ENCODE results near the gene C1QTNF5. TPM values are rescaled to one million over a fixed set of nuclear protein-coding genes. Genes with fewer than 3 reads are reported as not detected.
A peak's percentile ranks its signal among the peaks of the same experiment; 100 is the strongest.

C1QTNF5 gene
- total RNA-seq, 1 donor from 2014 or later, result 4.0 TPM

GRCh38 chr11:119361941-119362725, 21.4 kb upstream of the C1QTNF5 start:
- Mint-ChIP-seq H3K36me3 (peaks cover 9% of the 10 kb centered on the region), H3K27me3 (peaks cover 32% of the 10 kb centered on the region), H3K9me3 (peaks cover 4% of the 10 kb centered on the region), H3K4me1 (ENCODE audit: unreplicated experiment) (peaks cover 28% of the 10 kb centered on the region), H3K27ac (peak overlapping the region; percentile 74), H3K4me3 (peak overlapping the region; percentile 70)
- no peak for DNase-seq (ENCODE audit: extremely low spot score, unreplicated experiment)
- TF ChIP-seq, protein P1, sequence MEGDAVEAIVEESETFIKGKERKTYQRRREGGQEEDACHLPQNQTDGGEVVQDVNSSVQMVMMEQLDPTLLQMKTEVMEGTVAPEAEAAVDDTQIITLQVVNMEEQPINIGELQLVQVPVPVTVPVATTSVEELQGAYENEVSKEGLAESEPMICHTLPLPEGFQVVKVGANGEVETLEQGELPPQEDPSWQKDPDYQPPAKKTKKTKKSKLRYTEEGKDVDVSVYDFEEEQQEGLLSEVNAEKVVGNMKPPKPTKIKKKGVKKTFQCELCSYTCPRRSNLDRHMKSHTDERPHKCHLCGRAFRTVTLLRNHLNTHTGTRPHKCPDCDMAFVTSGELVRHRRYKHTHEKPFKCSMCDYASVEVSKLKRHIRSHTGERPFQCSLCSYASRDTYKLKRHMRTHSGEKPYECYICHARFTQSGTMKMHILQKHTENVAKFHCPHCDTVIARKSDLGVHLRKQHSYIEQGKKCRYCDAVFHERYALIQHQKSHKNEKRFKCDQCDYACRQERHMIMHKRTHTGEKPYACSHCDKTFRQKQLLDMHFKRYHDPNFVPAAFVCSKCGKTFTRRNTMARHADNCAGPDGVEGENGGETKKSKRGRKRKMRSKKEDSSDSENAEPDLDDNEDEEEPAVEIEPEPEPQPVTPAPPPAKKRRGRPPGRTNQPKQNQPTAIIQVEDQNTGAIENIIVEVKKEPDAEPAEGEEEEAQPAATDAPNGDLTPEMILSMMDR (conservative IDR thresholded peaks at IDR 0.05), result no peak

DNA sequence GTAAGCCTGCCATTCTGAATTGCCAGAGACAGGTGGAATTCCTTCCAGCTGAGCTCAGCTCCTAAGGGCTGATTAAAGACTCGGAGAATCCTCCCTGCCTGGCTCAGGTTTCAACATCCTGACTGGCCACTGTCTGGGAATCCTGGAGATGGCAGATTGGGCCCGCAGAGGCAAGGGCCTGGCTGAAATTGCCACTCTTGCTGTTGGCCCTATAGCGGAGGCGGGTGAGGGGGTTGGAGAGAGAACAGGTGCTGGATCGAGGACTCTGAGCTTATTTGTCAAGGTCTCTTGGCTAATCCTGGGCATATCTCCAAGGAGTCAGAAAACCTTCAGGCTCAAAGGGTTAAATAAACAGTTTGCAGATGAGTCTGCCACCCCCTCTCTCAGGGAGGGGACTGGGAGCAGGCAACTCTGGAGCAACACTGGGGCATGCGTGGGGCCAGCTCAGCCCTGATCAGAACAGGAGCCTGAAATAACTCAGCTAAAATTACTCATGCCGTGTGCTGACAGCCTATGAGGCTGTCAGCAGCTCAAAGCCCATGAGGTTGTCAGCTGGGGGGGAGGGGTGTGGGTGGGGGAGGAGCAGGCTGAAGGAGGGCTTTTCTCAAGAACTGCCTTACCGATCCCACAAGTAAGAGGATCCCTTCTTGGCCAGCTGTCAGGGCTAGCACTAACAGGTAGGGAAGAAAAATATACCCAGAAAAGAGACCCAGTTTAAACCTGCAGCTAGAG, 20.5 kb upstream of the C1QTNF5 start:
- H3K9me3 Mint-ChIP-seq, result peaks cover 4% of the 10 kb centered on the region
- DNase-seq (ENCODE audit: extremely low spot score, unreplicated experiment), result no peak
- TF ChIP-seq, protein P1 (conservative IDR thresholded peaks at IDR 0.05), result no peak
- peaks cover 9% of the 10 kb centered on the region for H3K36me3 Mint-ChIP-seq
- peaks cover 25% of the 10 kb centered on the region for H3K4me1 Mint-ChIP-seq (ENCODE audit: unreplicated experiment)
- peaks cover 31% of the 10 kb centered on the region for H3K27me3 Mint-ChIP-seq
- peak overlapping the region; percentile 60 for H3K4me3 Mint-ChIP-seq
- peak overlapping the region; percentile 80 for H3K27ac Mint-ChIP-seq

DNA sequence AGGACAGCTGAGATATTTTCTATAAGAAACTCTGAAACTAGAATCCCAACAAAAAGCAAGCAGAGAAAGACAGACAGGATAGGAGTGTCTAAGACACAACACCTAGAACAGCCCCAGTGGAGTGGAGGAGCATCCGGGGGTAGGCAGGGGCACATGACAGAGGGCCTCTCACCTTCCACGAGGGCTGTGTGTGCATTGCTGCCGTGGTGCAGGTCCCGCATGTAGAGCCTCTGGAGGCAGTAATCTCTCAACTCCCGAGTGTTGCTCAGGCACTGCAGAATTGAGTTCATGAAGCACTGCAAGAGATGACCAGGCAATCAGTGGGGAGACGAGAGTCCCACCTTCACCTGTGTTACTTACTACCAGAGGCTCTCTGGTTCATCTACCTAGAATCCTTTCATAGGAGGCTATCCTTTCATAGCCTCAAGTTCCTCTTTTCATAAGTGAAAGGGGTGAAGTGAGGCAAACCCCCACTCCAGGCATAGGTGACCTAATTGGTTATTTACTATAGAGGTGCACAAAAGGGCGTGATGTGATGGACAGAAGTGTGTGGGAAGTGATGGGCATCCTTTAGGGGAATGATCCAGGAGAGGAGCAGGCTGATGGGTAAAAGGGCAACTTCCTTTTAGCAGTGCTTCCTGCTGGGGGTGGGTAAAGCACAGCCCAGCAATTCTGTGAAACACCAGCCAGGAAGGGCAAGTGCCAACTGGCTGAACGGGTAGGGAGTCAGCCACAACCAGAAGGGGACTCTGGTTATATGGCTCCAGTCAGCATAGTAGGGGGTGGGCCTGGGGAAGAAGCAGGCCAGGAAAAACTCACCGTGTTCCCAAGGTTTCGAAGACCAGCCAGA, 18.9 kb upstream of the C1QTNF5 start:
- Mint-ChIP-seq H3K27ac (no peak overlapping the region), H3K36me3 (peaks cover 8% of the 10 kb centered on the region)

DNA sequence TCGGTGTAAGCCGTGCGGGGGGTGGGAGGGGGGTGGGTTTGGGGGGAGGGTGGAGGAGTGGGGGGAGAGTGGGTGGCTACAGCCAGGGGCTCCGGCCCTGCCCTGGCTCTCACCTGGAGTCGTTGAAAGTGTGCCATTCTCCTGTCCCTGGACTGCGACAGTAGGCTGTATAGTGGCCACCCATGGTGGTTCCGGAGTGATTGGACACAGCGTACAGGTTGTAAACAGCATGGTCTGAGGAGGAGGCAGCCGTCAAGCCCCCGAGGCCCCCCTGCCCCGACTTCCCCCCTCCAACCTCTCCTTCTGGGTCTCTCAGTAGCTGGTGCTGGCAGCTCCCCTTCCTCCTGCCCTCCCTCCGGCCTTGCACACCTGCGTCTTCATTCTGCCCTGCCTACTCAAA, 16.4 kb upstream of the C1QTNF5 start:
- H3K4me1 Mint-ChIP-seq (ENCODE audit: unreplicated experiment), result peaks cover 19% of the 10 kb centered on the region
- H3K4me3 Mint-ChIP-seq, result peak overlapping the region; percentile 82
- peak overlapping the region; percentile 29 for H3K27ac Mint-ChIP-seq
- peaks cover 6% of the 10 kb centered on the region for H3K36me3 Mint-ChIP-seq
- no peaks in the 10 kb centered on the region for H3K9me3 Mint-ChIP-seq
- peaks cover 10% of the 10 kb centered on the region for H3K27me3 Mint-ChIP-seq
- DNase-seq (ENCODE audit: extremely low spot score, unreplicated experiment), result no peak
- TF ChIP-seq, protein P1 (conservative IDR thresholded peaks at IDR 0.05), result no peak

More for the DNA sequence above, 18.9 kb upstream of the C1QTNF5 start:
- DNase-seq (ENCODE audit: extremely low spot score, unreplicated experiment), result no peak
- H3K9me3 Mint-ChIP-seq, result peaks cover 2% of the 10 kb centered on the region
- TF ChIP-seq, protein P1 (conservative IDR thresholded peaks at IDR 0.05), result no peak
- H3K4me1 Mint-ChIP-seq (ENCODE audit: unreplicated experiment), result peaks cover 24% of the 10 kb centered on the region
- H3K4me3 Mint-ChIP-seq, result no peak overlapping the region
- peaks cover 19% of the 10 kb centered on the region for H3K27me3 Mint-ChIP-seq

DNA sequence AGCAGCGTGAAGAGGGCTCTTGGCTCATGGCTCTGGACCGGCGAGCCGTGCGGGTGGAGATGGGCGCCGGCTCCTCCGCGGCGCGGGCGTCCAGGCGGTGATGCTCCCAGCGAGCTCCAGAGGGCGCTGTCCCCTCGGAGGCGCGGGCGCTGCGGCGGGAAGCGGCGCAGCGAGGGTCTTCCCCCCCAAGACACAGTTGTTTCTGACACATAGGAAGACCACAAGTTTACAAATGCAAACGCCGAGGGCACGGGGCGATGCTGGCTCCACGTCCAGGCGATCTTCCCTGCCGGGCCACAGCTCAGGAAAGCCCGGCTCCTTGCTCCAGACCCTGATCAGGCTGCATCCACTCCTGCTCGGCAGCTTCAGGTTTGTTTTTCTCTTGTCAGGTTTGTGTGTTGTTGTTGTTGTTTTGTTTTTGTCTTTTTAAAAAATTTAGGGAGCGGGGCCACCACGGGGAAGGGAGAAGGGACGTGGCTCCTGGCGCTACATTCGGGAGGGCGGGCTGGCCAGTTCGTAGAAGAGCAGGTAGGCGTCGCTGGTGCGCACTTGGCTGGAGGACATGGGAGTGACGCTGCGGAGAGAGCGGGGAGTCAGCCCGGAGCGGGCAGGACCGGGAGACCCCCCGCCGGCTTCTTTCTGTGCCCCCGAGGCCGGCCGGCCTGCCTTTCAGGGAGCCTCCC, 15.8 kb upstream of the C1QTNF5 start:
- Mint-ChIP-seq H3K4me3 (peak overlapping the region; percentile 93), H3K27me3 (peaks cover 8% of the 10 kb centered on the region), H3K4me1 (ENCODE audit: unreplicated experiment) (peaks cover 14% of the 10 kb centered on the region), H3K9me3 (no peaks in the 10 kb centered on the region), H3K36me3 (peaks cover 6% of the 10 kb centered on the region), H3K27ac (peak overlapping the region; percentile 74)
- TF ChIP-seq, protein P1 (conservative IDR thresholded peaks at IDR 0.05), result peak; percentile 99
- DNase-seq (ENCODE audit: extremely low spot score, unreplicated experiment), result no peak

Measured in type B pancreatic cell (in vitro differentiated cells).